Stimulated activated CD8-positive, alpha-beta memory T cell treated with anti-CD3 and anti-CD28 coated beads, Interleukin-4, amount 100 ng/mL, for 1 hour (primary cell): ENCODE data around the gene EPHB1.
"Not testable (repeated sequence)": the region's sequence is repeated elsewhere in the genome, so short reads cannot be mapped to it uniquely, and the experiment has no call there.

ENCODE experiments used
- DNase-seq, 2 donors: peaks; one replicate each; pipeline ENCODE4 v3.0.0-alpha.2; 2020; ENCODE audit warnings: low read depth in 2 of 2, low spot score in 1 of 2

Gene EPHB1

GRCh38 chr3:134938029-134938525 lies 143.0 kb downstream of the EPHB1 start:
- DNase-seq = no peak

DNA sequence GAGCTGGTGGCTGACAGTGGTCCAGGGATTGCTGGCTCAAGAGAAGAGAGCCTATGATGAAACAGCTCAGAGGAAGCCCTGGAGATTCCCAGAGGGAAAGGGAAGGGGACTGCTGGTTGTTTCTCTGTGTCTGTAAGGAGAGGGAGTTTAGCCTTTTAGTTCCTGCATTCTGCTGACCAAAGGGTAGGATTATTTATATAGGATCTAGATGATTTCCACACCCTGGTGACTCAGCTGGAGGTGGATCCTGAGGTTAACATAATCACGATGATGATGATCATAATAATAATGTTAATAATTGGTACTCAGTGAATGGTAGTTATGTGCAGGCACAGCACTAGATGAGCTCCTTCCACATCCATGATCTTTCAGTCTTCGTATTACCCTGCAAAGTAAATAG lies 144.9 kb downstream of the EPHB1 start:
- no peak for DNase-seq

GRCh38 chr3:134941820-134942219 lies 146.8 kb downstream of the EPHB1 start:
- no peak for DNase-seq

- no peak for DNase-seq
Measured at GRCh38 chr3:134944429-134944828, 149.4 kb downstream of the EPHB1 start.

- no peak for DNase-seq
Measured at GRCh38 chr3:134949150-134949549, 154.1 kb downstream of the EPHB1 start.

DNA sequence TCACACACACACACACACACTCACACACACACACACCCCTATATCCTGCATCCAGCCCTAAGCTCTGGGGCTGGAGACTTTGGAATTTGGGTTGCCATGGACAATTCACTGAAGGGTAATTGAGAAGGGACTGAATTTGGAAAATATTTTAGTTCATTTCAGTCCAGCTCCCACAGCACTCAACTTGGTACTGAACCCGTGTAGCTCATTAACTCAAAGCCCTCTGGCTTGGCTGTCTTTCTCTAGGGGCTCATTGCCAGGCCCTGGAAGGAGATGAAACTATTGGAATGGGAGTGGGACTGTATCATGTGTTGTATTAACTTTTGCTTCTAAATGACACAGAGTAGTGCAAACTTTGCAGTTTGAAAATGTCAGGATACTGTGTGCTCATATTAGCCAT lies 157.3 kb downstream of the EPHB1 start:
- no peak for DNase-seq

- DNase-seq = no peak
Measured at GRCh38 chr3:134955874-134956273, 160.8 kb downstream of the EPHB1 start.

- no peak for DNase-seq
Measured at GRCh38 chr3:134956395-134956794, 161.3 kb downstream of the EPHB1 start.

- no peak for DNase-seq
Measured at GRCh38 chr3:134956844-134957243, 161.8 kb downstream of the EPHB1 start.

- DNase-seq = no peak
Measured at GRCh38 chr3:134959516-134959915, 164.5 kb downstream of the EPHB1 start.

DNA sequence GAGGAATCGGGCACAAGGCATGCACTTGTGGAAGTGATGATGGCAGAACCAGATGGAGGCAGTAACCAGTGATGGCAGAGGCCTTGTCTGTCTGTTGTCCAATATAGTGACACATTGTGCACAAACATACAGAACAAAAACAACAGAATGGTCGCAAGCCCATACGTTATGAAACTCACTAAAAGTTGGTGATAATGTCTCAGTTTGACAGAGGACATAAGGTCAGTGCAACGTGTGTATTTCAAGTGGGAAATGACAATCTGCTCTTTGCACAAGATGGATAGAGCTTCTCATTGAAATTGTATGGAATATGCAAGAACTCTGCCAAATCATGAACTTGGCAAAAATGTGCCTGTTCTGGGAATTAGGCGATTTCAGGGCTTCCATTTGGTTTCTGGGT lies 169.2 kb downstream of the EPHB1 start:
- no peak for DNase-seq

GRCh38 chr3:134965865-134966481 lies 170.9 kb downstream of the EPHB1 start:
- DNase-seq = no peak

- no peak for DNase-seq
Measured at GRCh38 chr3:134970895-134971294, 175.8 kb downstream of the EPHB1 start.

DNA sequence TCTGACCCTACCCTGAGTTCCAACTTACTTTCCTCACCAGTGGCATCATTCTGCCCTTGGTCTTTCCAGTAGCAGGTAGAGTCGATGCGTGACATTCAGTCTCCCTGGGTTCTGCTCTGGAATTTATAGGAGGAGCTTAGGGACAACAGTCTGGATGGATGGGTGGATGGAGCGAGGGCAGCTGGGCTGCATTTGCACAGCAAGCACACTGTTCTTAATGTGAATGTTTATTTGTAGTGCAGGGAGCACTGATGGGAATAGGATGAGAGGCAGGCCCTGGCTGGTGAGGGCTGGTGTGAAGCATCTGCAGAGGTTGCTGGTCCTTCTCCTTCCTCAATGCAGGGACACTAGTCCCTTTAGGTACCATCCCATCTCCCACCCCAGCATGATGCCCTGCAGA lies 176.2 kb downstream of the EPHB1 start:
- DNase-seq = no peak

- DNase-seq = not testable (repeated sequence)
Measured at GRCh38 chr3:134971907-134972306, 176.8 kb downstream of the EPHB1 start.

GRCh38 chr3:134972836-134973455 lies 177.9 kb downstream of the EPHB1 start:
- no peak for DNase-seq

DNA sequence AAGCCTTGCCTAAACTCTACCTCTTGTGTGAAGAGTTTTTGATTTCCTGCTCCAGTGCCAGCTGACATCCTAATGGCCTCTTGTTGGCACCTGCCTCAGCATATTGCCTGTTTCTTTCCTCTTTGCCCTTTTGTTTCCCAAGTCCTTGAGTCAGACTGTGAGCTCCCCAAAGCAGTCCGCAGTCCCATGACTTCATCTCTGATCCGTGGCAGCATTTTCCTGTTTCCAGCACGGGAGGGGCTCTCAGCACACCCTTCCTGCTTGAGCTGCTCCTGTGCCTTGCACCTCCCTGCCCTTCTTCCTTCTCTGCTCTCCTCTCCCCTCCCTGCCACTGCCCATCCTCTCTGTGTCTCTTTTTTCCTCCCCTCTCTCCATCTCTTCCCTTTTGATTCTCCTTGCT lies 179.6 kb downstream of the EPHB1 start:
- no peak for DNase-seq

DNA sequence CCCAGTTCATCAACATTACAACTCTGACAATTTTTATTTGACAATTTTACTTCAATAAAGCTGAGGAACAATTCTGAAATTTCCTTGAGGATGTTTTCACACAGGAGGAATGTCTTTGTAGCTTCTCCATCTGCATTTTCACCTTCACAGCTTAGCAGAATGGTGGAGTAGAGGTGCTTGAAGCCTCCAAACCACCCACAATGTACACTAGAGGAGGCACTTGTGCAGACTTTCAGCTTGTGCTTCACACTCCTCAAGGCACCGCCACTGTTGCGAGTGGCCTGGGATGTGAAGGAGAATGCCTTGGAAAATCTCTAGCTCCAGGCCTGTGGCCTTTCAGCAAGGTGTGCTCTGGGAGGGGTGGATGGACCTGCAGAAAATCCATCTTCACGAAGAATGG lies 181.9 kb downstream of the EPHB1 start:
- no peak for DNase-seq

DNA sequence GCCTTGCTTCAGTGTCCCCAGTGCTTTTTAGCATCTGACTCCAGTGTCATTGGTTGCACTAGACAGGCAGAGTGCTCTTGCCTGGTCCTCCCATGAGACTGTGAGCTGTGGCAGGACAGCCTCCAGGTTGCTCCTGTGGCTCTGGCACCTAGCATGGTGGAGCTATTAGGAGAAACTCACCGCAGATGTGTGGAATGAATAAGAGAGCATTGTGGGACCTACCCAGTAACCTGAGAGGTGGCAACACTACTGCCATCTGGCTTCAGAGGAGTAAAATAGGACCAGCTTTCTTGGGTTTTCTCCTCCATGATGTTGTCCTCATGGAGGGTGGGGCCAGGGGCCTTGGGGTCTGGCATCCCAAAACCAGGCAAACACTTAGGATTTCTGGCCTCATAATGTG lies 183.6 kb downstream of the EPHB1 start:
- DNase-seq = no peak

GRCh38 chr3:134985864-134986715 lies 191.0 kb downstream of the EPHB1 start:
- no peak for DNase-seq

- no peak for DNase-seq
Measured at GRCh38 chr3:134988666-134989065, 193.6 kb downstream of the EPHB1 start.

- no peak for DNase-seq
Measured at GRCh38 chr3:134991003-134991402, 195.9 kb downstream of the EPHB1 start.
